Jurkat, Clone E6-1 (cell line): ENCODE data around the gene PLXNA4.
"Not testable (repeated sequence)": the region's sequence is repeated elsewhere in the genome, so short reads cannot be mapped to it uniquely, and the experiment has no call there.

Experiments
- DNase-seq: peaks from one replicate; pipeline ENCODE4 v3.0.0-alpha.2; 2011; ENCODE audit warnings: low read depth, low spot score
- H3K4me3 ChIP-seq: 2 replicates; pipeline ENCODE4 v1.5.1; 2011; ENCODE audit warnings: mild to moderate bottlenecking, low read length, control low read depth, moderate library complexity

PLXNA4 gene

DNA sequence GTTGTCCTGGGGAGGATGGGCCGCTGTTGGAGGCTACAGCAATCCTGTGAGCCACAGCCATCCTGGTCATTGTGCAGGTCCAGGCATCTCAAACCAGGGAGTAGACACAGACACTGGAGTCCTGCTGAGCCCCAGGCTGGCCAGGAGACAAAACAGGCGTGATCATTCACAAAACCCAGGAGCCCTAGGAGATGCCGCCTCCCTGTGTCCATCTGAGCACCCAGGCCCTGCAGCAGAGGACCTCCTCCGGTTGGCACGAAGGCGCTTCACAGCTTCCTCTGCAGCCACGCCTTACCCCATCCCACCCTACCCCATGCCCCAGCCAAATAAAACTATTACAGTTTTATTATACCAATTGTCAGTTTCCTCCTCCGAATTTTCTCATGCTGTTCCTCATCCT, 183.6 kb downstream of the PLXNA4 start:
- no peak for DNase-seq
- H3K4me3 ChIP-seq, result no peak overlapping the region

- H3K4me3 ChIP-seq, result no peak overlapping the region
- DNase-seq, result no peak
Observed at GRCh38 chr7:132390705-132391104, 185.6 kb downstream of the PLXNA4 start.

GRCh38 chr7:132390049-132390448, 186.2 kb downstream of the PLXNA4 start:
- not testable (repeated sequence) for DNase-seq, H3K4me3 ChIP-seq

DNA sequence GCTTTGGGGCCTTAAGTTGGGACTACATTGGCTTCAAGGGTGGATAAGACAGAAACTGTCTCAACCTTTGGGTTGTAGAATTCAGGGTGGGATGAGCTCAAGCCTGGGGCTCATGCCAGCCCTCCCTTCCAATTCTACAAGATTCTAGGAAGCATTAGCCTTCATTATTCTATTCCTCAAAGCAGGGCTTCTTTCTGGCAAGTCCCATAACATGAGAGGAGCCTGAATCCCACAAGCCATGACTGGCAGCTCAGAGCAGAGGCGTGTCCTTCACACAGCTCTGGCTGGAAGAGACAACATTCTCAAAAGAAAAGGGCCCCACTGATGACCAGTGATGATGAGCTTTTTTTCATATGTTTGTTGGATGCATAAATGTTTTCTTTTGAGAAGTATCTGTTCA, 187.6 kb downstream of the PLXNA4 start:
- no peak for DNase-seq
- H3K4me3 ChIP-seq, result no peak overlapping the region

DNA sequence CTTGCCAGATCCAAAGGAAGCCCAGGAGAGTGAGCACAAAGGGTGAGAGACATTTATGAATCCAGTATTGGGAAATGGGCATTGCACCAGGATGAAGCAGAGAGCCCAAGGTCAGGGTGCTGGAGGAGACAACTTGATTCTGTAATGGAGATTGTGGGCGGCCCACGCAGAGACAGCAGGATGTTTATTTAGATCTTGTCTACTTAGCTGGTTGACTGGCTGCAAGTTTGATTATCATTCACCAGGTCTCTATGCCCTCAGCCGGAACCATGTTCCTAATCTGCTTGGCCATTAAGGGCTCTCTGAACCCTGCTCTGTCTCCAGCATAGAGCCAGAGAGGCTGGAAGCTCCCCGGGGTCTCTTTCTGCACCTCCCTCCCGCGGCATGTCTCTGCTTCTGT, 188.7 kb downstream of the PLXNA4 start:
- no peak for DNase-seq
- no peak overlapping the region for H3K4me3 ChIP-seq

DNA sequence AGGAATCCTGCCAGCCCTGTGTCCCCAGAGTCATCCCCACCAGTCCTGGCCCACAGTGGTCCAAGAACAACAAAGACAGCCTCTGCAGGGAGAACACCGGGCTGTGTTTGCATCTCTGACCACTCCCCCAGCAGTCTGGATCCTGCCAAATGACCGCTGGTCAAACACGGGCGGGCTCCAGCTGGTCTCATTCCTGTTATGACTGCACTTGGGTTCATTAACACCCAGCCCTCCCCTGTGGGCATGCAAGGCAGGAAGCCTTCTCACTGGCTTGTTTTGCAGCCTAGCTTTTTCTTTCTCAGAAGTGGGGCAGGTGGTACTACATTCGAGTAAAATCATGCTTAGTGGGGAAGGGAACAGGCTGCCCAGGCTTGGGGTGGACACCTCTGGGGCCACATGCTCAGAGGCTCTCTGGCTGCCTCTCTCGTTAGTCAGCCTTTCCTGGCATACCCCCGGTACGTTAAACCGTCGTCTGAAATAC, 190.0 kb downstream of the PLXNA4 start:
- no peak for DNase-seq

GRCh38 chr7:132383962-132384361, 192.3 kb downstream of the PLXNA4 start:
- no peak for DNase-seq
- H3K4me3 ChIP-seq, result no peak overlapping the region

More for the DNA sequence above, 190.0 kb downstream of the PLXNA4 start:
- H3K4me3 ChIP-seq, result no peak overlapping the region

- DNase-seq, result no peak
Observed at GRCh38 chr7:132381742-132382472, 194.4 kb downstream of the PLXNA4 start.

GRCh38 chr7:132380059-132380458, 196.2 kb downstream of the PLXNA4 start:
- no peak for DNase-seq
- H3K4me3 ChIP-seq, result no peak overlapping the region

More at GRCh38 chr7:132381742-132382472, 194.4 kb downstream of the PLXNA4 start:
- H3K4me3 ChIP-seq, result no peak overlapping the region

DNA sequence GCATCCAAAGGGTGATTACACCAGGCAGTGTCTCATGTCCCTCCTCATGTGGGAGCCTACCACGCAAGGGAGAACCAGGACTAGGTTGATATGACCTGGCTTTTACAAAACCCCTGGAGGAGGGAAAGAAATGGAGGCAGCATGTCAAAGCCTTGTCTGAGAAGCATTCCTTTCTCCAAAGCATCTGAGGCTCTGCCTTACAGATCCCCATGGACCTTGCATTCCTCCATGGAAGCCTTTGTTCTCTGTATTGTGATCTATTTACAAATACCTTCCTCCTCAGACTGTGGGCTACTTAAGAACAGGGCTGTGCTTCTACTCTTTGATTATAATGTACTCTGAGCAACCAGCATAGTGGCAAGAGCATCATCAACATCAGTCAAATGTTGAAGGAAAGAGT, 197.0 kb downstream of the PLXNA4 start:
- no peak for DNase-seq
- no peak overlapping the region for H3K4me3 ChIP-seq

- H3K4me3 ChIP-seq, result no peak overlapping the region
- no peak for DNase-seq
Observed at GRCh38 chr7:132377703-132378584, 198.3 kb downstream of the PLXNA4 start.

DNA sequence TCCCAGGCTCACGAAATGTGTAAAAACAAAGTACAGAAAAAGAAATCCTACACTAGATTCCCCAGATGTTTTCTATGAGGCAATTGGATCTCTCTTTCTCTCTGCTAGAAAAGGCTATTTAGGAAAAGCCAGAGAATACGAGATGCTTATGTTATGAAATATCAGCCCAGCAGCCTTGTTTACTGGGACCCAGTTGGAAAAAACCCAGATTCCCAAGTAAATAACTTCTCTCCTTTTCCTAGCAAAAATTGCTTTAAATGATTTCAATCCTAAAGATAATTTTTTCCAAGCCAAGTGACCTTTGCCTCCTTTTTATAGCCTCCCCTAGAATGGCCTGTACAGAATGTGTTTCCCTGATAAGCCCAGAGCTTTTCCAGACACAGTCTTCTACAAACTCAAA, 199.3 kb downstream of the PLXNA4 start:
- DNase-seq, result no peak
- no peak overlapping the region for H3K4me3 ChIP-seq

DNA sequence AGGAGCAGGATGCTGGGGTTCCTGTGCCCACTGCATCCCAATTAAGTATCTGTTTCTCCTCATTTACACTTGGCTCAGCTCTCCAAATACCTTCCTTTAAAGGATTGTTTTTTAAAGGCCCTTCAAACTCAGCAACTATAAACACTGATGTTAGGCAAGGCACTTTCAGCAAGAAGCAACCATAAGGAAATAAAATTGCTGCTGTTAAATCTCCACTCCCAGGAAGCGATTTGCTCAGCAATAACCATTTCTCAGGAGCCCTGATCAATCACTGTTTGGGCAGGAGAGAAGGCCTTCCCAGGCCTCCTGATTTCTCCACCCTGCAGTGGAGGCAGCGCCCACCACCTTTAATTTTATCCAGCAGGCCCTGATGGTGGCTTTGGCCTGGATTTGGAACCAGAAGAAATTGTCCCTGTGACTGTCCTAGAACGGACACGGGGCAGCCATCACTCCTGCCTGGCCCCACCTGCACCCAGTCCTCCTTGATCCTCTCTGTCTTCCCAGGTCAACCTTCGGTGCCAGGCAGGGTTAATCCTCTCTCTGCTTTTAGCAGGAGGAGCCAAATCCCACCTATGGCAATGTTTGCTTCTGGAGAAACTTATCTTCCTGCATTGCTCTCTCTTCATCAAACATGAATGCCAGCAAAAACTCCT, 199.8 kb downstream of the PLXNA4 start:
- H3K4me3 ChIP-seq, result no peak overlapping the region
- no peak for DNase-seq

GRCh38 chr7:132373879-132374278, 202.4 kb downstream of the PLXNA4 start:
- no peak overlapping the region for H3K4me3 ChIP-seq
- no peak for DNase-seq

DNA sequence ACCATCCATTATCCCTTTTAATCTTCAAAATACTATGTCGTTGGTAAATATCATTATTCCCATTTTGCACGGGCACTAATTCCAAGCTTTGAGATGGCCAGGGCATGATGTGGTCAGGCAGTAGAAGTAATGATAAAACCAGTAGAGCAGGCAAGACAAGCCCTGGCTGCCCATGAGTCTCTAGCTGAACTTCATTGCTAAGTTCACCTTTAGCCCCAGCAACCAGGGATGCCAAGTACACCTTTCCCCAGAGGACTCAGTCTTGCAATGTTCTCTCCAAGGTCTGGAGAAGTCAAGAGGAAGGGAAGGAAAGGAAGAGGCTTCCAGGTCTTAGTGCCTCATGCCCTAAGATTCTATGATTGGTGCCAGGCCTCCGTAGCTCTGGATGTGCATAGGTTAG, 203.2 kb downstream of the PLXNA4 start:
- DNase-seq, result no peak
- no peak overlapping the region for H3K4me3 ChIP-seq

DNA sequence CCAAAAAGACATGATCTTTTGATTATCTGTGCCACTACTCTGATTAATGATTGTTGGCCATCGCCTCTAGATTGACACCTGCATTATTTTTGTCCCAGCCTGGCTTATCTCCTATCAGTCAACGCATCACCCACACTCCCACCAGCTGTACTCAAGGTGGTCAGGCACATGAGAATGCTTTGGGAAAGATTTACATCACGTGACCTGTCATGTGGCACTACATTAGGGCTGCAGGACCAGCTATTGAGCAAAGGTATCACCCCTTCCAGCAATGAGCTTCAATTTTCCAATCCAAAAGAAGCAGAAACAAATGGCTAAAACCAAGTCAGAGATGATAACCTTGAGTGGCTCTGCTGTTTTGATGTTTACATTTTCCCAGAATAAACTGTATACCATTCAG, 204.3 kb downstream of the PLXNA4 start:
- no peak for DNase-seq
- H3K4me3 ChIP-seq, result no peak overlapping the region

DNA sequence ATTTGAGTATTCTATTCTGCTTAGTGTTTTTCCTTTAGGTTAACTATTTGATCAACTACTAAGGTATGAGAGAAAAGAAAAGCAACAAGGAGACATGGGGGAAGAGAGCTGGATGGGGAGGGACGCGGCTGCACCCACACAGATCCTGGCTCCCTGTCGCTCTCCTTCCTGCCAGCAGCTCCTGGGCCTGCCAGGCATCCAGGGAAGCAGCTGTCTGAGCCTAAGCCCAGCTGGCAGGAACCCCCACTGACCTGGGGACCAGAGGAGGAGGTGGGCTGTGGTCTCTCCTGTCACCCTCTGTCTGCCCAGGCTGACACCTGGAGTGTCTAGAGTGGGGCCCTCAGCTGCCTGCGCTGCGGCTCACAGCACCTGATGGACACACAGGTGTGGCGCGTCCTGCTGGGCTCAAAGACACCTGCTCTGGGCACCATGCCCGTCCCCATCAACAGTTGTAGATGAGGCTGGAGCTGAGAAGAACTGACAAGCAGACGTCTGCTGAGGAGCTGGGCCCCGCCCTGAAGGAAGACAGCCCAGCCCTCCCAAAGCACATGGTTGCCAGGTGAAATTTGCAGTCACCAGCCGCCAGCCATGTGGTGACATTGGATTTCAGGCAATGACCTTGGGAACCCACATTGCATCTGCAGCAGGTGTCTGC, 207.9 kb downstream of the PLXNA4 start:
- no peak overlapping the region for H3K4me3 ChIP-seq
- DNase-seq, result no peak

DNA sequence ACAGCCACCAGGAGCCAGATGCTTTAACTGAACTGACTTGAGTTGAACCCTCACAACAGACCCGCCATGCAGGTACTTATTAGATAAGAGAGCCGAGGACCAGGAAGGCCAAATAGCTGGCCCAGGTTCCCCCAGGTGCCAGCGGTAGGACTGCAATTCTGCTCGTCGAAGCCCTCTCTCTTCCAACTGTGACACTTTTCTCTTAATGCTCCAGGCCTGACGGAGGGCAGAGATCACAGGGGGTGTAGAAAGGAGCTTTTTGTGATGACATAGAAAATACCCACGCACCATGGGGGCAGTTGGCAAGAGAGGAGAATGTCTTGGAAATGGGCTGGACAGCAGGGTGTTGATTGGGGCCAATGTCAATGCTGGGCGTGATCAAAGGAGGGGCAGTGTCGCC, 208.5 kb downstream of the PLXNA4 start:
- H3K4me3 ChIP-seq, result no peak overlapping the region
- DNase-seq, result no peak

DNA sequence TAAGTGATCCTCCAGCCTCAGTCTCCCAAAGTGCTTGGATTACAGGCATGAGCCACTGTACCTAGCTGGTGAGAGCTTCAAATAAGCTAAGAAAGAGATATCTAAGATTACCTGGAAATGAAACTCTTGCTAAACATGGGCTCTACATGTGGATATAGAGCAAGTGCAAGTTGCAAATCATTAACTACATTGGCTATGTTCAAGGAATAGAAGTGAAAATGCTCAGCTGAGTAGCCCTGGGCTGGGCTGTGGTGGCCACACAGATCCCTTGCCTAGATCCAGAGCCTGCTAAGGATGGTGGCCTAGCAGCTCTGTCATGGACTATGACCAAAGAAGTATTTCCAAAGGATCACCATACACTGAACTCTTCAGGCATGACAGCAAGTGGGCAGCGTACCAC, 209.3 kb downstream of the PLXNA4 start:
- H3K4me3 ChIP-seq, result no peak overlapping the region
- no peak for DNase-seq
